NB4 (cell line): ENCODE results near the gene DNAH14.
"Not testable (repeated sequence)": the region's sequence is repeated elsewhere in the genome, so short reads cannot be mapped to it uniquely, and the experiment has no call there.

Experiments used
- POLR2A ChIP-seq: IDR thresholded peaks from 2 replicates; pipeline ENCODE4 v1.6.1; 2011; ENCODE audit warnings: mild to moderate bottlenecking; ENCODE audit not compliant: insufficient read length; ENCODE audit errors: extremely low read depth
- TF ChIP-seq, protein P1 (sequence below): IDR thresholded peaks from 2 replicates; pipeline ENCODE4 v1.6.1; 2011; ENCODE audit warnings: low read depth, low read length
- TF ChIP-seq, protein P2 (sequence below): IDR thresholded peaks from one replicate; pipeline ENCODE4 v1.5.1; 2012; ENCODE audit warnings: low read depth, low read length

DNA sequence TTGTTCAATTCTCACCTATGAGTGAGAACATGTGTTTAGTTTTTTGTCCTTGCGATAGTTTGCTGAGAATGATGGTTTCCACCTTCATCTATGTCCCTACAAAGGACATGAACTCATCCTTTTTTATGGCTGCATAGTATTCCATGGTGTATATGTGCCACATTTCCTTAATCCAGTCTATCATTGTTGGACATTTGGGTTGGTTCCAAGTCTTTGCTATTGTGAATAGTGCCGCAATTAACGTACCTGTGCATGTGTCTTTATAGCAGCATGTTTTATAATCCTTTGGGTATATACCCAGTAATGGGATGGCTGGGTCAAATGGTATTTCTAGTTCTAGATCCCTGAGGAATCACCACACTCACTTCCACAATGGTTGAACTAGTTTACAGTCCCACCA is 11.3 kb downstream of the DNAH14 start:
- TF ChIP-seq, protein P1, sequence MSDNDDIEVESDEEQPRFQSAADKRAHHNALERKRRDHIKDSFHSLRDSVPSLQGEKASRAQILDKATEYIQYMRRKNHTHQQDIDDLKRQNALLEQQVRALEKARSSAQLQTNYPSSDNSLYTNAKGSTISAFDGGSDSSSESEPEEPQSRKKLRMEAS, result not testable (repeated sequence)
- TF ChIP-seq, protein P2, sequence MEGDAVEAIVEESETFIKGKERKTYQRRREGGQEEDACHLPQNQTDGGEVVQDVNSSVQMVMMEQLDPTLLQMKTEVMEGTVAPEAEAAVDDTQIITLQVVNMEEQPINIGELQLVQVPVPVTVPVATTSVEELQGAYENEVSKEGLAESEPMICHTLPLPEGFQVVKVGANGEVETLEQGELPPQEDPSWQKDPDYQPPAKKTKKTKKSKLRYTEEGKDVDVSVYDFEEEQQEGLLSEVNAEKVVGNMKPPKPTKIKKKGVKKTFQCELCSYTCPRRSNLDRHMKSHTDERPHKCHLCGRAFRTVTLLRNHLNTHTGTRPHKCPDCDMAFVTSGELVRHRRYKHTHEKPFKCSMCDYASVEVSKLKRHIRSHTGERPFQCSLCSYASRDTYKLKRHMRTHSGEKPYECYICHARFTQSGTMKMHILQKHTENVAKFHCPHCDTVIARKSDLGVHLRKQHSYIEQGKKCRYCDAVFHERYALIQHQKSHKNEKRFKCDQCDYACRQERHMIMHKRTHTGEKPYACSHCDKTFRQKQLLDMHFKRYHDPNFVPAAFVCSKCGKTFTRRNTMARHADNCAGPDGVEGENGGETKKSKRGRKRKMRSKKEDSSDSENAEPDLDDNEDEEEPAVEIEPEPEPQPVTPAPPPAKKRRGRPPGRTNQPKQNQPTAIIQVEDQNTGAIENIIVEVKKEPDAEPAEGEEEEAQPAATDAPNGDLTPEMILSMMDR, result not testable (repeated sequence)
- TF ChIP-seq POLR2A, result not testable (repeated sequence)
